ENCODE results near the gene TMEM202.

GRCh38 chr15:72450805-72451204 lies 52.7 kb downstream of the TMEM202 start:
- TF ChIP-seq CTCF (IDR thresholded peaks at IDR 0.05) (no peak), ZFX (IDR thresholded peaks at IDR 0.05; ENCODE audit: borderline replicate concordance) (no peak)

Measured in 22Rv1 (cell line).